ENCODE results near the gene CDH4.

CDH4 gene

GRCh38 chr20:61934716-61935530 is 682.9 kb downstream of the CDH4 start:
- TF ChIP-seq ZFX (IDR thresholded peaks at IDR 0.05) (no peak), CTCF (conservative IDR thresholded peaks at IDR 0.05) (no peak)

GRCh38 chr20:61935926-61936700 is 684.1 kb downstream of the CDH4 start:
- no peak overlapping the region for H3K27ac ChIP-seq
- TF ChIP-seq ZFX (IDR thresholded peaks at IDR 0.05) = no peak
- TF ChIP-seq CTCF (conservative IDR thresholded peaks at IDR 0.05) = no peak

More at GRCh38 chr20:61934716-61935530, 682.9 kb downstream of the CDH4 start:
- H3K27ac ChIP-seq = no peak overlapping the region

GRCh38 chr20:61936701-61937131 is 684.7 kb downstream of the CDH4 start:
- no peak overlapping the region for H3K27ac ChIP-seq
- TF ChIP-seq ZFX (IDR thresholded peaks at IDR 0.05) (no peak), CTCF (conservative IDR thresholded peaks at IDR 0.05) (no peak)

GRCh38 chr20:61937146-61937962 is 685.3 kb downstream of the CDH4 start:
- H3K27ac ChIP-seq = no peak overlapping the region
- no peak for TF ChIP-seq ZFX (IDR thresholded peaks at IDR 0.05)
- TF ChIP-seq CTCF (conservative IDR thresholded peaks at IDR 0.05) = no peak

- TF ChIP-seq ZFX (IDR thresholded peaks at IDR 0.05) (no peak), CTCF (conservative IDR thresholded peaks at IDR 0.05) (no peak)
- no peak overlapping the region for H3K27ac ChIP-seq
Observed at GRCh38 chr20:61937963-61938838, 686.1 kb downstream of the CDH4 start.

- no peak overlapping the region for H3K27ac ChIP-seq
- no peak for TF ChIP-seq ZFX (IDR thresholded peaks at IDR 0.05)
- TF ChIP-seq CTCF (conservative IDR thresholded peaks at IDR 0.05) = no peak
Observed at GRCh38 chr20:61938839-61939690, 687.0 kb downstream of the CDH4 start.

Measured in C4-2B (cell line).